Fibroblast of pulmonary artery (primary cell): ENCODE results near the gene IL2RA.

Experiments
- DNase-seq: peaks from one replicate; pipeline ENCODE4 v3.0.0-alpha.2; 2010; ENCODE audit warnings: low read depth
- H3K4me3 ChIP-seq: replicated peaks from 2 replicates; pipeline ENCODE4 v1.5.1; 2011; ENCODE audit warnings: low read depth, mild to moderate bottlenecking, control low read depth, low read length, moderate library complexity
- CTCF ChIP-seq: IDR thresholded peaks from 2 replicates; pipeline ENCODE4 v1.5.1; 2011; ENCODE audit warnings: mild to moderate bottlenecking, control low read depth, low read length, inconsistent platforms; ENCODE audit errors: missing control alignments

The IL2RA gene

GRCh38 chr10:5971886-5972285 is 90.3 kb downstream of the IL2RA start:
- peak; percentile 19 for DNase-seq
- H3K4me3 ChIP-seq, result no peak overlapping the region
- no peak for TF ChIP-seq CTCF

- no peak for TF ChIP-seq CTCF
- no peak overlapping the region for H3K4me3 ChIP-seq
- DNase-seq, result peak; percentile 53
Observed at GRCh38 chr10:5971315-5971832, 90.8 kb downstream of the IL2RA start.

- TF ChIP-seq CTCF, result no peak
- no peak overlapping the region for H3K4me3 ChIP-seq
- no peak for DNase-seq
Observed at GRCh38 chr10:5970527-5970926, 91.6 kb downstream of the IL2RA start.

GRCh38 chr10:5970066-5970465 is 92.1 kb downstream of the IL2RA start:
- no peak overlapping the region for H3K4me3 ChIP-seq
- no peak for TF ChIP-seq CTCF
- no peak for DNase-seq

GRCh38 chr10:5968681-5969453 is 93.3 kb downstream of the IL2RA start:
- H3K4me3 ChIP-seq, result no peak overlapping the region
- DNase-seq, result no peak
- no peak for TF ChIP-seq CTCF

GRCh38 chr10:5968037-5968680 is 94.0 kb downstream of the IL2RA start:
- no peak overlapping the region for H3K4me3 ChIP-seq
- no peak for TF ChIP-seq CTCF
- no peak for DNase-seq
